Upper lobe of left lung (tissue), 6 donors: ENCODE results near the gene SDC3. TPM values are rescaled to one million over a fixed set of nuclear protein-coding genes. Genes with fewer than 3 reads are reported as not detected.

Experiments used
- ATAC-seq, 2 donors: fragments of 200-7000 bp; cut with Tn5 transposase; one replicate each; pipeline ENCODE4 v1.9.1; 2022; ENCODE audit warnings: mild to moderate bottlenecking in 2 of 2, moderate library complexity in 2 of 2; ENCODE audit not compliant: low FRiP score in 2 of 2
- DNase-seq, 2 donors: peaks; one replicate each; pipeline ENCODE4 v3.0.0-alpha.2; 2019 to 2020
- H3K27ac ChIP-seq, 4 donors: fragments of 200-600 bp; sonication (generic); one replicate each; pipeline ENCODE4 v1.5.1; 2016 to 2019
- H3K27me3 ChIP-seq, 4 donors: fragments of 200-600 bp; sonication (generic); one replicate each; pipeline ENCODE4 v1.5.1; 2017 to 2019
- H3K36me3 ChIP-seq, 4 donors: fragments of 200-600 bp; sonication (generic); one replicate each; pipeline ENCODE4 v1.5.1; 2016 to 2019
- H3K4me1 ChIP-seq, 4 donors: fragments of 200-600 bp; sonication (generic); one replicate each; pipeline ENCODE4 v1.5.1; 2018 to 2019
- H3K4me3 ChIP-seq, 4 donors: fragments of 200-600 bp; sonication (generic); one replicate each; pipeline ENCODE4 v1.5.1; 2017 to 2019; ENCODE audit warnings: mild to moderate bottlenecking in 2 of 4, moderate library complexity in 1 of 4
- H3K9me3 ChIP-seq, 4 donors: fragments of 200-600 bp; sonication (generic); one replicate each; pipeline ENCODE4 v1.5.1; 2018 to 2019
- CTCF ChIP-seq, 6 experiments: fragments of 450-650 bp in 4 of 6; fragments of 200-600 bp in 2 of 6; sonication (generic) in 2 of 6; IDR thresholded peaks; one replicate each; pipeline ENCODE4 v1.5.1; 2016 to 2019; ENCODE audit warnings: antibody characterized with exemption in 6 of 6
- EP300 ChIP-seq, 4 donors: sonication (generic); formaldehyde crosslinking; IDR thresholded peaks; one replicate each; pipeline ENCODE4 v1.5.1; 2017; ENCODE audit warnings: antibody characterized with exemption in 4 of 4, control low read depth in 2 of 4
- POLR2A ChIP-seq, 4 donors: fragments of 450-650 bp; IDR thresholded peaks; one replicate each; pipeline ENCODE4 v1.5.1; 2016 to 2017; ENCODE audit warnings: antibody characterized with exemption in 4 of 4, mild to moderate bottlenecking in 2 of 4
- POLR2AphosphoS5 ChIP-seq, 2 donors: sonication (generic); formaldehyde crosslinking; IDR thresholded peaks; one replicate each; pipeline ENCODE4 v1.5.1; 2017; ENCODE audit warnings: antibody characterized with exemption in 2 of 2
- WGBS, 2 donors: methylation state at CpG; one replicate each; pipeline ENCODE4 v1.1.5; 2017 to 2018; 5-methylcytosine and 5-hydroxymethylcytosine counted together
- total RNA-seq, 6 donors: library from RNA; depleted of rRNA in 4 of 6; stranded (reverse); fragments of >200 nt in 4 of 6; gene quantifications; one replicate each; pipeline versions ENCODE4 v1.1.0 to v1.2.1, GENCODE V29; 2016 to 2021
- donor health status: DM: no; HTN: no; CAD: no; lungs with moderate emphysema.
- donor health status: DM: no; HTN: yes; CAD: no; lungs with severe emphysema.

The SDC3 gene
- total RNA-seq, 6 donors from 2014 or later, result 15.8 to 65.8 (median 30.1) TPM

GRCh38 chr1:30886710-30887428, 21.7 kb downstream of the SDC3 start:
- H3K4me1 ChIP-seq, result peaks cover 14 to 40% (median 35%) of the 10 kb centered on the region in 4 donors
- TF ChIP-seq POLR2A (IDR thresholded peaks at IDR 0.05), result no peak
- TF ChIP-seq EP300 (IDR thresholded peaks at IDR 0.05), result no peak
- no peak for TF ChIP-seq CTCF (IDR thresholded peaks at IDR 0.05)
- no peak for TF ChIP-seq POLR2AphosphoS5 (IDR thresholded peaks at IDR 0.05)
- ATAC-seq (no peak), DNase-seq (no peak)
- no peak overlapping the region for H3K4me3 ChIP-seq
- H3K9me3 ChIP-seq, result no peaks in the 10 kb centered on the region
- H3K27me3 ChIP-seq, result no peaks in the 10 kb centered on the region
- H3K36me3 ChIP-seq, result no peaks in the 10 kb centered on the region
- 89 to 95% methylated on average over 2 to 12 of the region's 12 CpGs for WGBS, 2 donors
- peak overlapping the region in 1 of 4 donors; percentile 82 for H3K27ac ChIP-seq

- no peaks in the 10 kb centered on the region for H3K9me3 ChIP-seq
- peak overlapping the region in 2 of 4 donors; percentile 46 to 57 for H3K27ac ChIP-seq
- DNase-seq (no peak), ATAC-seq (no peak)
- no peaks in the 10 kb centered on the region for H3K27me3 ChIP-seq
- no peaks in the 10 kb centered on the region for H3K36me3 ChIP-seq
- no peak overlapping the region for H3K4me3 ChIP-seq
- TF ChIP-seq POLR2AphosphoS5 (IDR thresholded peaks at IDR 0.05), result no peak
- TF ChIP-seq POLR2A (IDR thresholded peaks at IDR 0.05), result no peak
- TF ChIP-seq CTCF (IDR thresholded peaks at IDR 0.05), result no peak
- TF ChIP-seq EP300 (IDR thresholded peaks at IDR 0.05), result no peak
- 58 to 70% methylated on average over 15 to 17 of the region's 17 CpGs for WGBS, 2 donors
- H3K4me1 ChIP-seq, result peaks cover 14 to 32% (median 27%) of the 10 kb centered on the region in 4 donors
Observed at GRCh38 chr1:30885570-30886522, 22.7 kb downstream of the SDC3 start.

GRCh38 chr1:30884723-30885122, 23.8 kb downstream of the SDC3 start:
- Histone ChIP-seq H3K4me3 (no peak overlapping the region), H3K27me3 (no peaks in the 10 kb centered on the region), H3K36me3 (no peaks in the 10 kb centered on the region), H3K27ac (no peak overlapping the region), H3K9me3 (no peaks in the 10 kb centered on the region), H3K4me1 (peaks cover 14 to 31% (median 26%) of the 10 kb centered on the region in 4 donors)
- no peak for TF ChIP-seq EP300 (IDR thresholded peaks at IDR 0.05)
- TF ChIP-seq POLR2AphosphoS5 (IDR thresholded peaks at IDR 0.05), result no peak
- no peak for TF ChIP-seq CTCF (IDR thresholded peaks at IDR 0.05)
- TF ChIP-seq POLR2A (IDR thresholded peaks at IDR 0.05), result no peak
- DNase-seq (no peak), ATAC-seq (no peak)
- 90 to 93% methylated on average over 5 of the region's 5 CpGs for WGBS, 2 donors

GRCh38 chr1:30883389-30884172, 25.0 kb downstream of the SDC3 start:
- Histone ChIP-seq H3K27me3 (no peaks in the 10 kb centered on the region), H3K27ac (no peak overlapping the region), H3K36me3 (no peaks in the 10 kb centered on the region), H3K4me3 (no peak overlapping the region), H3K4me1 (peaks cover 16 to 35% (median 30%) of the 10 kb centered on the region in 4 donors), H3K9me3 (no peaks in the 10 kb centered on the region)
- 80 to 88% methylated on average over 14 to 18 of the region's 18 CpGs for WGBS, 2 donors
- DNase-seq (no peak), ATAC-seq (no peak)
- TF ChIP-seq EP300 (IDR thresholded peaks at IDR 0.05), result no peak
